Measurements from ENCODE around the gene C20orf204. TPM values are rescaled to one million over a fixed set of nuclear protein-coding genes. Genes with fewer than 3 reads are reported as not detected.

The C20orf204 gene
- total and polyA plus RNA-seq, 2 of the 4 experiments (the other 2 are of a cell fraction), result 0.09 to 0.18 TPM

DNA sequence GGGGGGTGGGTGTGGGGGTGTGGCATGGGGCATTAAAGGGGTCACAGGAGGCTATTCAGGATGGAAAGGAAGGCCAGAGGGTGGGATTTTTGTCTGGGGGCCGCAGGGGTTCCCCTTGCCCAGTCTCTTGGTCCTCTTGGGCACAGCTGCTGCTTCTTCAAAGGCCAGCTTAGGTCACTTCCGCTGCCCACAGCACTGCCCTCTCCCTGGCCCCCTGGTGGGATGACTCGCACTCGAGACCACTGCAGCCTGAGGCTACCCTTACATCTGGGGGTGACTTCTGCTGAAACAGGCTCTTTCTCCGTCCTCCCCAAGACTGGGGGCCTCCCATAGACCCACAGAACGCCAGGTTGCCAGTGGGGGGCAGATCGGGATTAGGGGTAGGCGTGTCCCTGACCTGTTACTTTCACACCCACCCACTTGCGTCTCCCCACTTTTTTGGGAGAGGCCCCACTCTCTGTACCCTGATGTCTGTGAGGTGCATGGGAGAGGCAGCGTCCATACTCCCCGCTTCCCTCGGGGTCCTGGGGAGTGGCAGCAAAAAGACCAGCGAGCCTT is 46.9 kb downstream of the C20orf204 start:
- H3K79me1 ChIP-seq (ENCODE audit: low read depth in 1 of 2, low read length in 2 of 2), result peaks cover 6 to 8% of the 10 kb centered on the region in 2 experiments; a peak in 3 of 4 replicates
- H4K5ac ChIP-seq (ENCODE audit: low read depth, low read length), result no peak overlapping the region
- H3K4me1 ChIP-seq (ENCODE audit: control insufficient read depth, insufficient read depth, low read length), result peaks cover 17% of the 10 kb centered on the region
- dilution Hi-C loops (cut with HindIII; ENCODE audit: low sequenced_read_pairs, unreplicated experiment) (no loop called here), in situ Hi-C loops (cut with MboI; ENCODE audit: low sequenced_read_pairs) (no loop called here), intact Hi-C loops (cut with micrococcal nuclease) (loop anchor here (1.0 kb wide), 1 partner anchor 37 kb away; no protein-coding TSS in a partner anchor)
- peaks cover 15% of the 10 kb centered on the region for H4K20me1 ChIP-seq (ENCODE audit: insufficient read depth, low read length)
- H3K4me2 ChIP-seq (ENCODE audit: low read depth, low read length), result peak overlapping the region; percentile 81
- ATAC-seq (ENCODE audit: low read depth) (no peak), DNase-seq (no peak)
- no peak overlapping the region for H3K27ac ChIP-seq (ENCODE audit: insufficient read depth, low read length)
- H3K9ac ChIP-seq (ENCODE audit: low read depth, low read length), result no peak overlapping the region
- H3K9me3 ChIP-seq (ENCODE audit: control insufficient read depth, insufficient read depth, low read length), result peaks cover 8% of the 10 kb centered on the region; the same call in 1 of the 2 replicates
- POLR2A ChIA-PET (ENCODE audit: unreplicated experiment), result no interaction called here
- no peak overlapping the region for H2BK5ac ChIP-seq (ENCODE audit: low read depth, low read length, poor library complexity, severe bottlenecking)
- no peak overlapping the region for H2AK9ac ChIP-seq (replicated peaks; ENCODE audit: low read depth, low read length, poor library complexity)
- peaks cover 46% of the 10 kb centered on the region for H3K27me3 ChIP-seq (ENCODE audit: control insufficient read depth, insufficient read depth, low read length)
- H3K14ac ChIP-seq (replicated peaks; ENCODE audit: low read depth, low read length), result no peak overlapping the region
- no peak overlapping the region for H2BK120ac ChIP-seq (ENCODE audit: low read depth, low read length)
- H2AFZ ChIP-seq (replicated peaks; ENCODE audit: low read length, poor library complexity), result peak overlapping the region; percentile 91
- no peak overlapping the region for H3K23ac ChIP-seq (ENCODE audit: low read depth, low read length)
- no peak overlapping the region for H3K56ac ChIP-seq (ENCODE audit: extremely low read depth, insufficient read depth, low read length)
- no peak overlapping the region for H3K18ac ChIP-seq (ENCODE audit: low read depth, low read length)
- H3K36me3 ChIP-seq (ENCODE audit: control insufficient read depth, insufficient read depth, low read length), result no peaks in the 10 kb centered on the region
- no peak overlapping the region for H3K4ac ChIP-seq (ENCODE audit: low read depth, low read length)
- no peak overlapping the region for H4K91ac ChIP-seq (ENCODE audit: insufficient read depth, low read depth, low read length)
- no CpG with 5 or more reads among the region's 13 CpGs for WGBS, 2 experiments (ENCODE audit: extremely low coverage in 2 of 2, insufficient read length in 1 of 2)
- no peak overlapping the region for H4K8ac ChIP-seq (ENCODE audit: low read depth in 2 of 2, low read length in 2 of 2)
- TF ChIP-seq NFE2L2 (IDR thresholded peaks at IDR 0.05; ENCODE audit: low read depth, low read length) (no peak), CEBPB (IDR thresholded peaks at IDR 0.05; ENCODE audit: low read depth, low read length) (no peak), FOS (IDR thresholded peaks at IDR 0.05; ENCODE audit: low read depth, low read length) (no peak), SMC3 (IDR thresholded peaks at IDR 0.05; ENCODE audit: low read depth, low read length) (no peak), CHD1 (IDR thresholded peaks at IDR 0.05; ENCODE audit: low read depth, low read length) (no peak), MAFK (IDR thresholded peaks at IDR 0.05; ENCODE audit: low read depth, low read length) (no peak), POLR2A (IDR thresholded peaks at IDR 0.05; ENCODE audit: low read depth, low read length) (no peak), MXI1 (IDR thresholded peaks at IDR 0.05; ENCODE audit: borderline replicate concordance, low read depth, low read length) (no peak), BHLHE40 (IDR thresholded peaks at IDR 0.05; ENCODE audit: low read depth, low read length) (no peak)
- TF ChIP-seq, protein P1, sequence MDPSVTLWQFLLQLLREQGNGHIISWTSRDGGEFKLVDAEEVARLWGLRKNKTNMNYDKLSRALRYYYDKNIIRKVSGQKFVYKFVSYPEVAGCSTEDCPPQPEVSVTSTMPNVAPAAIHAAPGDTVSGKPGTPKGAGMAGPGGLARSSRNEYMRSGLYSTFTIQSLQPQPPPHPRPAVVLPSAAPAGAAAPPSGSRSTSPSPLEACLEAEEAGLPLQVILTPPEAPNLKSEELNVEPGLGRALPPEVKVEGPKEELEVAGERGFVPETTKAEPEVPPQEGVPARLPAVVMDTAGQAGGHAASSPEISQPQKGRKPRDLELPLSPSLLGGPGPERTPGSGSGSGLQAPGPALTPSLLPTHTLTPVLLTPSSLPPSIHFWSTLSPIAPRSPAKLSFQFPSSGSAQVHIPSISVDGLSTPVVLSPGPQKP (IDR thresholded peaks at IDR 0.05; ENCODE audit: borderline replicate concordance, low read depth, low read length), result no peak
- no peak overlapping the region for H2BK20ac ChIP-seq (ENCODE audit: low read depth, low read length)
- no TSS peak for BruUV-seq (replicated peaks)
- no peak overlapping the region for H2BK15ac ChIP-seq (ENCODE audit: low read depth, low read length)
- no peak overlapping the region for H2AK5ac ChIP-seq (ENCODE audit: low read depth, low read length)
- CTCF ChIA-PET, result interaction anchor here (1.1 kb wide), 3 partner anchors 33 to 178 kb away, joined by 3 to 6 read pairs (median 4); no protein-coding TSS in a partner anchor
- H3K9me1 ChIP-seq (ENCODE audit: insufficient read depth, low read length), result no peaks in the 10 kb centered on the region
- H3K4me3 ChIP-seq (ENCODE audit: insufficient read depth, low read depth, low read length), result peak overlapping the region; percentile 63; the same call in 1 of the 2 replicates

Data from IMR-90 (cell line).